T-helper 22 cell (primary cell): ENCODE results near the gene GNG5.
"Not testable (repeated sequence)": the region's sequence is repeated elsewhere in the genome, so short reads cannot be mapped to it uniquely, and the experiment has no call there.

Experiments
- DNase-seq: peaks from one replicate; pipeline ENCODE4 v3.0.0-alpha.2; 2020; ENCODE audit warnings: low read depth

The GNG5 gene

GRCh38 chr1:84488107-84488506, 18.3 kb downstream of the GNG5 start:
- DNase-seq = no peak

GRCh38 chr1:84481317-84481716, 25.1 kb downstream of the GNG5 start:
- DNase-seq = no peak

GRCh38 chr1:84480650-84481049, 25.7 kb downstream of the GNG5 start:
- DNase-seq = no peak

GRCh38 chr1:84479998-84480397, 26.4 kb downstream of the GNG5 start:
- DNase-seq = no peak

GRCh38 chr1:84478876-84479868, 27.2 kb downstream of the GNG5 start, which contains the start of gene RPF1:
RPF1 (plus strand) TSS chr1:84479266; CDS start chr1:84479282, 16 bp downstream.
- DNase-seq = peak; percentile 67

GRCh38 chr1:84476225-84476624, 30.2 kb downstream of the GNG5 start:
- no peak for DNase-seq

GRCh38 chr1:84467298-84467697, 39.1 kb downstream of the GNG5 start:
- no peak for DNase-seq

- DNase-seq = no peak
These were observed 44.3 kb downstream of the GNG5 start for GRCh38 chr1:84462118-84462517.

GRCh38 chr1:84452436-84452835, 53.9 kb downstream of the GNG5 start:
- DNase-seq = no peak

GRCh38 chr1:84450910-84451309, 55.5 kb downstream of the GNG5 start:
- no peak for DNase-seq

- not testable (repeated sequence) for DNase-seq
These were observed 57.7 kb downstream of the GNG5 start for GRCh38 chr1:84448704-84449103.
